GM12891 (cell line): ENCODE data around the gene TRAPPC10.

ENCODE experiments used
- POLR2A ChIP-seq: IDR thresholded peaks from 2 replicates; pipeline ENCODE4 v1.6.1; 2011; ENCODE audit warnings: low read depth, low read length, control low read depth
- POLR2AphosphoS5 ChIP-seq: IDR thresholded peaks from 2 replicates; pipeline ENCODE4 v1.6.1; 2011; ENCODE audit warnings: low read depth, low read length, control low read depth
- SPI1 ChIP-seq: IDR thresholded peaks from 2 replicates; pipeline ENCODE4 v1.6.1; 2011; ENCODE audit warnings: low read depth, low read length, control low read depth

GRCh38 chr21:44006017-44006619 lies 6.0 kb upstream of the TRAPPC10 start:
- no peak for TF ChIP-seq POLR2A
- no peak for TF ChIP-seq POLR2AphosphoS5
- no peak for TF ChIP-seq SPI1
